ENCODE measurements around the gene TMEM176B.

DNA sequence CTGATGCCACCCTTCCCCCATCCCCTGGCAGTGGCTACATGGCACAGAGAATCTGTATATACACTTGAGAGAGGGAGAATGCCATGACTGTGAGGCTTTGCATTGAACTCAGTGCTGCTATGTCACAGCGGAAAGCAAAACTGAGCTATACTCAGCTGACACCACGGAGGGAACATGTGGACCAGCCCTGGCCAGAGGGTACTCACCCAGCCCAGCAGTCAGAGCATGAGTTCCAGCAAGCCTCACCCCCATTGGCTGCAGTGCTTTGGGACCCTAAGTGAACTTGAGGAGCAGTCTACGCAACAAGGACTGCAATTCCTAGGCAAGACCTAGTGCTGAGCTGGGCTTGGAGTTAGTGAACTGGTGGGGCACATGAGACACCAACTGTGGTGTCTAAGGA is 41.9 kb upstream of the TMEM176B start:
- TF ChIP-seq NAIF1 (CRISPR knock-in tag; IDR thresholded peaks at IDR 0.05; ENCODE audit: borderline replicate concordance) (no peak), POLR2A (IDR thresholded peaks at IDR 0.05; ENCODE audit: insufficient read depth in 1 of 2, low read depth in 2 of 2, low read length in 2 of 2) (no peak)
- TF ChIP-seq, protein P1, sequence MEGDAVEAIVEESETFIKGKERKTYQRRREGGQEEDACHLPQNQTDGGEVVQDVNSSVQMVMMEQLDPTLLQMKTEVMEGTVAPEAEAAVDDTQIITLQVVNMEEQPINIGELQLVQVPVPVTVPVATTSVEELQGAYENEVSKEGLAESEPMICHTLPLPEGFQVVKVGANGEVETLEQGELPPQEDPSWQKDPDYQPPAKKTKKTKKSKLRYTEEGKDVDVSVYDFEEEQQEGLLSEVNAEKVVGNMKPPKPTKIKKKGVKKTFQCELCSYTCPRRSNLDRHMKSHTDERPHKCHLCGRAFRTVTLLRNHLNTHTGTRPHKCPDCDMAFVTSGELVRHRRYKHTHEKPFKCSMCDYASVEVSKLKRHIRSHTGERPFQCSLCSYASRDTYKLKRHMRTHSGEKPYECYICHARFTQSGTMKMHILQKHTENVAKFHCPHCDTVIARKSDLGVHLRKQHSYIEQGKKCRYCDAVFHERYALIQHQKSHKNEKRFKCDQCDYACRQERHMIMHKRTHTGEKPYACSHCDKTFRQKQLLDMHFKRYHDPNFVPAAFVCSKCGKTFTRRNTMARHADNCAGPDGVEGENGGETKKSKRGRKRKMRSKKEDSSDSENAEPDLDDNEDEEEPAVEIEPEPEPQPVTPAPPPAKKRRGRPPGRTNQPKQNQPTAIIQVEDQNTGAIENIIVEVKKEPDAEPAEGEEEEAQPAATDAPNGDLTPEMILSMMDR (CRISPR knock-in tag; IDR thresholded peaks at IDR 0.05) = no peak
